GM18858 (cell line): Measurements from ENCODE around the gene TNKS1BP1.
"Not testable (repeated sequence)": the region's sequence is repeated elsewhere in the genome, so short reads cannot be mapped to it uniquely, and the experiment has no call there.

Experiments used
- ATAC-seq: cut with Tn5 transposase; IDR thresholded peaks from one replicate; pipeline ENCODE4 v1.9.1; 2021; ENCODE audit not compliant: unreplicated experiment

Gene TNKS1BP1

DNA sequence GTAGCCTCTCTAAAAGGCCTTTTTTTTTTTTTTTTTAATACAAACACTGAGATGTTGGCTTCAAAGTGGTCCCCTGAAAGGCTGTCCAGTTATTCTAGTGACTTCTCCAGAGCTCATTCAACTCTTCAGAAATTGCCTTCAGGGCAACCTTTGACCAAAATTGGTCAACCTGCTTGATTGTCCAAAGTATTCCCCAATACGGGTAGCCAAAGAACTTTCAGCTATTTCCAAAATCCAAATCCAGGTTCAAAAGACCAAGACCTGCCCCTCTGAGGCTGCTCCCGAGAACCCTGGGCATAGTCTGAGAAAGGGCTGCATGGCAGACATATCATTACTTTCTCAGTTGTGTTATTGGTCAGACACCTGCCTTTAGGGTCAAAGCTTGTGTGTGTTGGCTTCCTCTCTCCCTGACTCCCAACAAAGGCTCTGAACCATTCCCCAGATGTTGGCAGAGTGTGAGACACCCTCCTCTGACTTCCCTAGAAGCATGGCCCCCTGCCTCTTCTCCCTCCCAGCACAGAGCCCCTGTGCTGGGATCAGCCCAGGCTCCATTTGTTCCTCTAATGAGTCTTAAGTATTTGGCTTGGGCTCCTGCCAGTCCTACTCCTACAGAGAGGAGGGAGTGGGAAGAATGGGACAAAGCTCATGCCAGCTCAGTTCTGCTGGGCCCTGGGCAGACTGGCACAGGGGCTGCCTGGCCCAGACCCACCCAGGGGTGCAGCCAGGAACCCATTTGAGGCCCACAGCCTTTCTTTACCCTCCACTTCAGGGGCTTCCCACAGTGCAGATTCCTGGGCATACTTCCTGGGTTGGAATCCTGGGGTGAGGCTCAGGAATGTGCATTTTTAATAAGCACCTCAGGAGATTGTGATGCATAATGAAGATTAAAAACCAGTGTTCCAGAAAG lies 30.3 kb downstream of the TNKS1BP1 start:
- ATAC-seq: no peak

DNA sequence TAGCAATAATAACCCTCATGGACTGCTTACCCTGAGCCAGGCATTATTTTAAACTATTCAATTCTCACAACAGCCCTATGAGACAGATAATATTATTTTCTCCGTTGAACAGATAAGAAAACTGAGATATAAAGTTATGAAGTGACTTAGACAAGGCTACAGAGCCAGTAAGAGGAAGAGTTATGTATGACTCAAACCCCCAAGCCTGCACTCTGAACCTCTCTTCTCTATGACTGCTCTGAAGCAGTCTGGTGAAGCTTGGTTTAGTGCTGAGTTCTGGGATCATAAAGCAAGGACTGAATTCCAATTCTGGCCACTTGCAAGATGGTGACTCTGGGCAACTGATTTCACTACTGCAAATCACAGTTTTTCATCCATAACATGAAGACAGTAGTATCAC lies 34.5 kb downstream of the TNKS1BP1 start:
- ATAC-seq: no peak

DNA sequence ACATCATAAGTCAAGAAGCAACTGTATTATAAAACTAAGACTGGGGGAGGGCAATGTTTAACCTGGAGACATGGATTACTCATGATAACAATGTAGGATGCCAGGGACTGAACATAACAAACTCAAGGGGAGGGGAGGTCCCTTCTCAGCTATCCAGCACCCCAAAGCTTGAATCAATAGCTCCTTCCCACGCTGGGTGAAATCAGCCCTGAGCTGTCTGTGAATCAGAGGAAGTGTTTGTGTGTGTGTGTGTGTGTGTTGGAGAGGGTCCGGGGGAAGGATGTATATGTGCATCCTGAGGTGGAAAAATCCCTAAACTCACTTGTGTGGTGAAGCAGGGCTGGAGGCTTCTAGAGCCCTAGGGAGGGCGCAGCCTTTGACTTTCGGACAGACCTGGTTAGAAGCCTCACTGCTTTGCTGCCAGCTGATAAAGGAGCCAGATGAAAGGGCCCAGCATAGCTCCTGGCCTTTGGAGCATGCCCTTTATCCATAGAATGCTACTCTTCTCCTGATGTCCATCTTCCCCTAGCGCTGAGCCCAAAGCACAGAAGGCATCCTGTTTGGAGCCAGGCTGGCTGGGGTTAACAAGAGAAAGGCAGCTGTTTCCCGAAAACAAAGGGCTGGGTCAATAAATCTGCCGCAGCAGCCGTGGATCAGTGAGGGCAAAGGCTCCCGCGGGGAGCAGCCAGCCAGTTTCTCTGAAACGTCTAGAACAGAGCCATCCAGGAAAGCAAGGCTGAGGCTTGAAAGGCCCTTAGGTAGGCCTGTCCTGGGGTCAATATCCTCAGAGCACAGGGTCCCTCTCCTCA lies 35.8 kb downstream of the TNKS1BP1 start:
- ATAC-seq: no peak

DNA sequence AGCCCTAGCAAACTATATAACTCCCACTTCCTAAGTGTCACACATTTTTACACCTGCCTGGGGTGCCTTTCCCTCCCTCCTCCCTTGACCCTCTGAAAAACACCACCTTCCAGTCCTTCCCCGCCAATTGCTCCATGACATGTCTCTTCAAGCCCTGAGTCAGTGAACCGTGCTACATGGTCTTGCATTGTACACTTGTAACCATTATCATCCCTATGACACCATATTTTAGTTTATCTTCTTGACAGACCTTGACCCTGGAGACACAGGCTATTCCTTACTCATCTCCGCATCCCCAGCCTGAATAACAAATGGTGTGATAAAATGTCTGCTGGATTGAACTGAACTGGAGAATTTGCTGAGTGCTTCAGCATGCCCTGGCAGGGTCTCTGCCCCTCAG lies 36.9 kb downstream of the TNKS1BP1 start:
- ATAC-seq: no peak

DNA sequence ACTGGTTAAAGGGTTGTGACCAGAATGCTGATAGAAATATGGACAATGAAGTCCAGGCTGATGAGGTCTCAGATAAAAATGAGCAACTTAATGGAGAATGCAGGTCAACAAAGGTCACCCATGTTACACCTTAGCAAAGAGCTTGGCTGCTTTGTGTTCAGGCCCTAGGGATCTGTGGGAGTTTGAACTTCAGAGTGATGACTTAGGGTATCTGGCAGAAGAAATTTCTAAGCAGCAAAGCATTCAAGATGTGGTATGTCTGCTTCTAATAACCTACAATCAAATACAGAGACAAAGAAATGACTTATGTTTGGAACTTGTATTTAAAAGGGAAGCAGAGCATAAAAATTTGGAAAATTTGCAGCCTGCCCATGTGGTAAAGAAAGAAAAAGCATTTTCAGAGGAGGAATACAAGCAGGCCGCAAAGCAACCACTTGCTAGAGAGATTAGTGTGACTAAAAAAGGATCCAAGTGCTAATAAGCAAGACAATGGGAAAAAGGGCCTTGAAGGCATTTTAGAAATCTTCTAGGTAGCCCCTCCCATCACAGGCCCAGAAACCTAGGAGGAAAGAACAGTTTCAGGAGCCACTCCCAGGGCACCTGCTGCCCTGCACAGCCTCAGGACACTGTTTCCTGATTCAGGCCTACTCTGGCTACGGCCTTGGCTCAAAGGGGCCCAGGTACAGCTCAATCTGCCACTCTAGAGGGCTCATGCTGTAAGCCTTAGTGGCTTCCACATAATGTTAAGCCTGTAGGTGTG lies 41.3 kb downstream of the TNKS1BP1 start:
- ATAC-seq: no peak

DNA sequence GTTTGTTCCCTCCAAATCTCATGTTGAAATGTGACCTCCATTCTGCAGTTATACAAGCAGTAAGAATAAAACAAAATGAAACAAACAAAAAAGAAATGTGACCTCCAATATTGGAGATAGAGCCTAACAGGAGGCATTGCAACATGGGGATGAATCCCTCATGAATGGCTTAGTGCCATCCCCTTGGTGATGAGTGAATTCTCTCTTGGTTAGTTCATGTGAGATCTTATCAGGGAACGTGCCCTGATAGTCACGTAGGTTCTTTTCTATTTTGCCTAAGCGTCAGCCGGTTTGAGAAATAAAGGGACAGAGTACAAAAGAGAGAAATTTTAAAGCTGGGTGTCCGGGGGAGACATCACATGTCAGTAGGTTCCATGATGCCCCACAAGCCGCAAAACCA lies 43.2 kb downstream of the TNKS1BP1 start:
- not testable (repeated sequence) for ATAC-seq

DNA sequence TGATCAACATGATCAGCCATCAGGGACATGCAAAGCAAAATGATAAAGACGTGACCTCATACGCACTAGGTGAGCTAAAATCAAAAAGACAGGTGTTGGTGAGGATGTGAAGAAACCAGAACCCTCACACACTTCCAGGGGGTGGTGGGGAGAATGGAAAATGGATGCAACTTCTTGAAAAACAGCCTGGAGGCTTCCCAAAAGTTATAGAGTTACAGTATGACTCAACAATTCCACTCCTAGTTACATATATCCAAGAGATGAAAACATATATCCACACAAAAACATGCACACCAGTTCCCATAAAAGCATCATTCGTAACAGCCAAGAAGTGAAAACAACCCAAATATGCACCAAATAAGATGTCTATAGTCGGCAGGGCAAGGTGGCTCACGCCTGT lies 45.6 kb downstream of the TNKS1BP1 start:
- no peak for ATAC-seq

- no peak for ATAC-seq
These were observed 46.0 kb downstream of the TNKS1BP1 start for GRCh38 chr11:57278721-57279095.

GRCh38 chr11:57277845-57278720 lies 46.7 kb downstream of the TNKS1BP1 start:
- no peak for ATAC-seq

DNA sequence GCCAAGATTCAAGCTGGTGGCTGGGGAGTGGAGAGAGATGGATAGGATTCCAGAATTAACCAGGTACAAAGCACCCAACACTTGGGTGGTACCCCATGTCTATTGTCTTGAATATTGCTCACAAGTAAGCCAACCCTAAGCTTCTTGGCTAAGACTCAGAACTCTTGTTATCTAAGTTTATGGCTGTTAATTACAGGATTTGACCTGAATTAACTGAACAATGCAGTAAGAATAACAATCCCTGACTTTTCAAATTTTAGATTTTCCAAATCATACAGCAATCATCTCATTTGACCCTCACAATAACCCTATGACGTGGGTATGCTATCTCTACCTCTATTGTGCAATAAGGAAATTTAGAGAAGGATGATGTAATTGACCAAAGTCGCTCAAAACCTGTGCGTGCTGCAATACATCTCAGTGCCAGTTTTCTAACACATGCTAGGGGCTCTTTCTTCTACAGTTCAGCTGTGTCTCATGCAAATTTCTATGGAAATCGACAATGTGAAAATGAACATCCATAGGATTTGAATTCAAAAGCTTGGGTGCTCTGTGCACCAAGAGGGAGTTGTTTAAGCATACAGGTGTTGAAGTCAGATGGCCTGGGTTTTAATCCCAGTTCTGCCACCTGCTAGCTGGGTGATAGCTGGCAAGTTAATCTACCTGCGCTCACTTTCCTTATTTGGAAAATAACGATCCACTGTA lies 47.6 kb downstream of the TNKS1BP1 start:
- no peak for ATAC-seq

DNA sequence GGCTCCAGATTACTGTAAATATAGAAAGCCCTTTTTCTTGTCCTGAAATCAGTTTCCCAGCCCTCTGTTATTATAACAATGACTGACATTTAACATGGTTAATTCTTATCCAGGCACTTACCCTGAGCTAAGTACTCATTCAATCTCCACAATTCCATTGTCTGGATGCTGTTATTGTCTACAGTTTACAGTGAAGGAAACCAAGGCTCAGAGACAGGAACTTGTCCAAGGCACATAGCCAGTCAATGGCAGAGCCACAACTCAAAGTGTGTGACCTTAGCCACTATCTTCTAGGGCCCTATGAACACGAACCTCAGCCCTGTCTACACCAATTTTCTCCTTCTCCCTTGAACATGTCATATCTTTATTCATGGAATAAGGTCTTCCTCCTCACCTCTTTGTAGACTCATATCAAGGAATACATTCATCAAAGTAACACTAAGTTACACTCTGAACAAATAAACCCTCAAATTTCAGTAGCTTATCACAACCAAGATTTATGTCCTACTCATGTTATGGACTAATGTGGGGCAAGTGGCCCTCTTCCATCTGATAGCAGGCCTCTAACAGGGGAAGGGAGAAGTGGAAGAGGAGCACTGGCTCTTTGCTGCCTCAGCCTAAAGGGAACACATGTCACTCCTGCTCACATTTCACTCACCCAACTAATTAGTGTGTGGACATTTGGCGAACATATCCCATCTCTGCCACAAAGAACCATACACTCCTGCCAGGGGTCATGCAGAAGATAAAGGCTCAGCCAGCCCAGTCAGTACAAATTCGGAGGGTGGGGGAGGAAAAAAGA lies 48.4 kb downstream of the TNKS1BP1 start:
- ATAC-seq: no peak

GRCh38 chr11:57275582-57275981 lies 49.2 kb downstream of the TNKS1BP1 start:
- no peak for ATAC-seq

GRCh38 chr11:57274904-57275498 lies 49.8 kb downstream of the TNKS1BP1 start:
- ATAC-seq: no peak

DNA sequence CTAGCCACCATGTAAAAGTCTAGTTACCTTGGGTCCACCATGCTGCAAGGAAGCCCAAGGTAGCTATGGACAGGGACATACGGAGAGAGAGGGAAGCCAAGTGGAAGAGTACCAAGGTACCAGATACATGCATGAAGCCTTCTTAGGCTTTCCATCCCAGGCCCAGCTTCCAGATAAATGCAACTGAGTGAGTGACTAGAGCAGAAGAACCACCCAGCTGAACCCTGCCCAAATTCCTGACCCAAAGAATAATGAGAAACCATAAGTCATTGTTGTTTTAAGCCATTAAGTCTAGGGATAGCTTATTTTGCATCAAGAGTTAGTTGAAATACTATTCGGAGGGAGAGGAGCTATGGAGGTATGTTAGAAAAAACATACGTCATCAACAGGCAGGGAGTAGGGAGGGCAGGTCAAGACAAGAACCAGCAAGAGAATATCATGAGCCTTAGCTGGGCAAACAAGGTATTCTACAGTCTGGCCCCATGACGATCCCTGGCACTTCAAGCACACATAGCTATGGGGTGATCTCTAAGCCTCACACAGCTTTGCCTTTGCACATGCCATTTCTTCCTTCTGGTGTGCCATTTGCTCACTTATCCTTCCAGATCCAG lies 51.2 kb downstream of the TNKS1BP1 start:
- no peak for ATAC-seq

- no peak for ATAC-seq
These were observed 55.2 kb downstream of the TNKS1BP1 start for GRCh38 chr11:57269571-57270021.

- no peak for ATAC-seq
These were observed 58.6 kb downstream of the TNKS1BP1 start for GRCh38 chr11:57266157-57266556.

GRCh38 chr11:57263351-57263750 lies 61.4 kb downstream of the TNKS1BP1 start:
- no peak for ATAC-seq

DNA sequence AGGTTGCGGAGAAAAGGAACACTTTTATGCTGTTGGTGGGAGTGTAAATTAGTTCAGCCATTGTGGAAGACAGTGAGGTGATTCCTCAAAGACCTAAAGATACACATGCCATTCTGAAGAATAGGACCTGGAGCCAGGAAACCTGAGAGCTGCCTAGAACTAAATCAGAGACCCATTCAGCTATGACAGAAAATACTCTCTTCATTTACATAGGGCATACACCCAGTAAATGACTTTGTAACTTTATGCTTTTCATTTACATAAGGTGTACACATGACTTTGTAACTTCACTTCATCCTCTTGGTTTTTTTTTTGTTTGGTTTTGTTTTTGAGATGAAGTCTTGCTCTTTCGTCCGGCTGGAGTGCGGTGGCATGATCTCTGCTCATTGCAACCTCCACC lies 62.6 kb downstream of the TNKS1BP1 start:
- ATAC-seq: no peak
